Putamen (tissue), 1 donor: Measurements from ENCODE around the gene SH3RF1.
"Not testable (repeated sequence)": the region's sequence is repeated elsewhere in the genome, so short reads cannot be mapped to it uniquely, and the experiment has no call there.

Experiments
- DNase-seq: peaks from one replicate; pipeline ENCODE4 v3.0.0-alpha.2; 2016; ENCODE audit warnings: low spot score

Gene SH3RF1

DNA sequence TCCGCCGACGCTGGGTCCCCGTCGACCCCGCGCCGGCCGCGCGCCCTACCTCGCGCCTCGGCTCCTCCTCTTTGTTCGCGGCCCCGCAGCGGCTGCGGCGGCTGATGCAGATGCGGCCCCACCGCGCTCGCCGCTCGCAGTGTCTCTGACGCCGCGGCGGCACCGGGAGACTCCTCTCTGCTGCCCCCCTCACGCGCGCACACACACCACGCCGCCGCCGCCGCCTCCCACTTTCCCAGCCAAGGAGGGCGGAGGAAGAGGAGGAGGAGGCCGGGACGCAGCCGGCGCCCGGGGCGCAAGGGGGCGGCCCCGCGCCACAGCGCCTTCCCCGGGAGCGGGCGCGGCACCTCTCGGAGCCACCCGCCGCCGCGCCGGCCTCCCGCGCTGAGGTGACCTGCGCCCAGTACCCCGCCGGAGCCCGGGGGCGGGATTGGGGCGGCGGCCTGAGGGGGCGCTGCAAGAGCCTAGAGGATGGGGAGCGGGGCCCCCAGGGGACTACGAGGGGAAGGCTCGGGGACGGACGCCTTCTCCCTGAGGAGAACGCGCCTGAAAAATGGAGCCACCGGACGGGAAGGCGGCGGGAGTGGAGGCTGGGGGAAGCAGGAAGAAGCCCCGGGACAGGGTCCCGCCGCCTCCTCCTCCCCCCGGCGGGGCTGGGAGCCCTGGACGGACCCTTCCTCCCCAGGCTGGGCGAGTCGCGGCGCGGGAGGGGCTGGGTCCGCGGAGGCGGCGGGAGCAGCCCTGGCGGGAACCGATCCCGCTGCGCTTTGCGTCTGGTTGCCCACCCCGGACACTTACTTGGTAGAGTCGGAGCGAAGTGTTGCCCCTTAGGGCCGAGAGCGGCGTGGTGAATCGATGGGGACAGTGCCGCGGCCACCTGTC is at the start of gene SH3RF1:
Gene SH3RF1 (minus strand): TSS at position 147 of the 882 bp plus-strand sequence. CDS start 1,744 bp downstream, outside the sequence.
- peak; percentile 88 for DNase-seq

DNA sequence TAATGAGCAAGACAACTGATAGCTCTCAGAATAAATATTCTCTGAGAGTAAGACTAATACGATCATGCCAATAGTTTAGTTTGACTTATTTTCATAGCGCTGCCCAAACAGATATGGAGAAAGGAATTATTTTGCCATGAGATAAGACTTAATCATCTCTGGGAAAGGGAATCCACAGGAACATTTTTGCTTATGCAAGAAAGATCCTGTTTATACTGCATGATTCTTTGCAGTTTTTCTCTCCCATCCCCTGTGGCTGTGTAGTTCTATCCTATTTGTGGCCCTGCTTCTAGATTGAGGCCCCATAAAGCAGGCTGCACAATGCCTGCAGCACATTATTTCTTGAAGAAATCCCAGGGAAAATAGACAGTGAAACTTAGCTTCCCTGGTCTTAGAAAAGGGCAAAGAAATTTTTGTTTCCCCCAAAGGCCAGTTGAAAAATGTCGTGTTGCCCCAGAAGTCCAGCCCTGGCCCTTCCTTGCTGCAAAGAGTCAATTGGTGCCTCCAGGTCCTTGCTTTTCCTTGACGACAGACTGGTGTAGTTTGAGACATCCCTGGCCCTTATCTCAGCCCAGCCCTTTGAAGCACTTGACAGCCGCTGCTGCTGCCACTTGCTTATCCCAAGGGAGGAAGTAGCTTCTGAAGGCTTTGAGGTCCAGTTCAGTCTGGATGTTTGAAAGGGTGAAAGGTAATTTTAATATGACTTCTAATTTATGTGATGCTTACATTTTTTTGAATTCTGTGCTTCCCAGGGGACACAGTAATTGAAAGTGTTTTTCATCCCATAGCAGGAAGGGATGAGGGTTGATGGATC is 45.0 kb upstream of the SH3RF1 start:
- no peak for DNase-seq

DNA sequence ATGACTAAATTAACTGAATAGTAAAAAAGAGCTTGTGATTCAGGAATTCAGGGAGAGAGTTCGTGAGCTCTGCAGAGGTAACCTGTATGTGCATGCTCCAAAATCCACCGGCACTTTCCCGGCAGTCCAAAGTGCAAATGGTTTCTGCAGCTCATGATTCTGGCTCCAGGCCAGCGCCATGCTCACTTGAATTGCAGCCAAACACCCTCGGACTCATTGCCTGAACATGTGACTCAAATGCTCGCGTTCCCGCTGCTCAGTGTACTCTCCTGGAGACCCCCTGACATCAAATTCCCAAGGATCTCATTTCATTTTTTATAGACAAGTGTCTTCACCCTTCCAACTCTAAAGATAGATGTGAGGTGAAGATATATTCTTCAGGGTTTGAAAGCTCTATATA is 44.1 kb upstream of the SH3RF1 start:
- peak; percentile 34 for DNase-seq

DNA sequence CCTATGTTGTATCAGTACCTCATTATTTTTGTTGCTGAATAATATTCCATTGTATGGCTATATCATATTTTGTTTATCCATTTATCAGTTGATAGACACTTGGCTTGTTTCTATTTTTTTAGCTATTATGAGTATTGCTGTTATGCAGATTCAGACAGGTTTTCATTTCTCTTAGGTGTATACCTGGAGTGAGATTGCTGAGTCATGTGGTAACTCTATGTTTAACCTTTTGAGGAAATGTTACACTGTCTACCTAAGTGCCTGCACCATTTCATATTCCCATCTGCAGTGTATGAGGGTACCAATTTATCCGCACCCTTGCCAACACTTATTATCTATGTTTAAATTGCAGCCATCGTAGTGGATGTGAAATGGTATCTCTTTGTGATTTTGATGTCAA is 43.0 kb upstream of the SH3RF1 start:
- DNase-seq = no peak

DNA sequence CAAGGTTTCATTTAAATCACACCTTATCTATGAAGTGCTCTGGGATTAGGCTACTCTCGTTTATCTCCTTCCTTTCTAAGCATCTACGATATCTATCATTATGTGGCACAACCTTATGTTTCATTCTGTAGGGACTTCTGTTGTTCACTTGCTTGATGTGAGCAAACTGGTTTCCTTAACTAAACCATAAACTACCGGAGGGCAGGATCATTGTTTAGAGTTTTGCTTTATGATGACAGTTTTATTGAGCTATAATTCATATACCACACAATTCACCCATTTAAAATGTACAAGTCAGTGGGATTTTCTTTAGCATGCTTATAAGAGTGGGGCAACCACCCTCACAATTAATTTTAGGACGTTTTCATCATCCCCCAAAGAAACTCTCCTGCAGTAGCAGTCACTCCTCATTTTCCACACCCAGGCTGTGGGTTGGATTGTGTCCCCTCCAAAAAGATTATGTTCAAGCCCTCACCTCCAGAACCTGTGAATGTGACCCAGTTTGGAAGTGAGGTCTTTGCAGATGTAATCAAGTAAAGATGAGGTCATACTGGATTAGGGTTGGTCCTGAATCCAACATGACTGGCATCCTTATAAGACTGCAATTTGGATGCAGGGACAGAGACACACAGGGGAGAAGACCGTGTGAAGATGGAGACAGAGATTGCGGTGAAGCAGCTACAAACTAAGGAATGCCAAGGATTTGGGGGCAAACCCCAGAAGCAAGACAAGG is 42.1 kb upstream of the SH3RF1 start:
- DNase-seq = no peak

DNA sequence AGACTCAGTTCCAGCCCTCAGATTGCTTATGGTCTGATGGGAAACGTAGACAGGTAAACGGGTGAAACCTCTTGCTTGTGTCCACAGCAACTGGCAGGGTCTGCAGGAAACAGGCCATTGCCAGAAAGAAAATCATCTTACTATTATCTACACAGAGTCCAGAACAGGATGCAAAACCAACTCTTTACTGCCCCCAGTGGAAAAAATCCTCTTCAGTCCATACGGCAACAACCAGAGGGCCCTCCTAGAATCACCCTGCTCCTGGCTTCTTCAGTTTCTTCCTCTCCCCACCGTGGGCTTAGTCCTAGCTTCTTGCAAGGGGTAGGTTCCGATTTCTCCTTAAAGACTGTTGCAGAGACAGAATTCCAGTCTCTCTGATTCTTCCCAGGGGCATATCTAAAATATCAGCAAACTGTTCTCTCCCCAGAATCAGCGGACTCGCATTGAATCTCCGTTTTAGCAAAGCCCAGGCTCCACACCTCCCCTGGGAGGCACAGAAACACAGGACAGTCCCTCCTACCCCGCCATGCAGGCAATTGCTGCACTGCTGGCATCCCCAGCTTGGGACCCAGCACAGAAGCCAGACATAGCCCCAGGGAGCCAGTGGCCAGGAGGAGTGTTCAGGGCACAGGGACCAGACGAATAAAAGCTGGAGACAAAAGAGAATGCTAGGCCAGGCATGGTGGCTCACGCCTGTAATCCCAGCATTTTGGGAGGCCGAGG is 41.0 kb upstream of the SH3RF1 start:
- DNase-seq = no peak

DNA sequence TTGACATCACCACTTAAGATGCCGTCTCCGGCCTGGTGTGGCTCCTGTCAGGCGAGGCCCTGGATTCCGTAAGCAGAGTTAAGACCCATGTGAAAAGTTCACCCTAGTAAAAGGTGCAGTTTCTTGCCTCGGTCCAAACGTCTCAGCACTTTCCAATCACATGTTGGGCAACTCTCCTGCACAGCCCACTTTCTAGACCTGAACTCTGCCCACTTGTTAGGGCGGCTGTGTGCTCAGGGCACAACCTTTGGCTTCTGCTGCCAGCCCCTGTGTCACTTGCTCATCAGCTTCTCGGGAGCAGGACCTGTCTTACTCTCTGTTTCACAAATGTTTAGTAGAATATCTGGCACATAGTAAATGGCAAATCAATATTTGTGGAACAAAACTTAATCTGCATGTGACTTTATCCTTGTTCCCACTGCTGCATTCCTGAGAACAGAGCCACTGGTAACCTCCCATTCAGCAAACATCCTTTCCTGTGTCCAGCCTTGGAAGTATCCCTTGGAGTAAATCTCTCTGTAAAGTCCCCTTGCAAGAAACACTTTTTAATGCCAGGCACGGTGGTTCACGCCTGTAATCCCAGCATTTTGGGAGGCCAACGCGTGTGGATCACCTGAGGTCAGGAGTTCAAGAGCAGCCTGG is 38.7 kb upstream of the SH3RF1 start:
- no peak for DNase-seq

DNA sequence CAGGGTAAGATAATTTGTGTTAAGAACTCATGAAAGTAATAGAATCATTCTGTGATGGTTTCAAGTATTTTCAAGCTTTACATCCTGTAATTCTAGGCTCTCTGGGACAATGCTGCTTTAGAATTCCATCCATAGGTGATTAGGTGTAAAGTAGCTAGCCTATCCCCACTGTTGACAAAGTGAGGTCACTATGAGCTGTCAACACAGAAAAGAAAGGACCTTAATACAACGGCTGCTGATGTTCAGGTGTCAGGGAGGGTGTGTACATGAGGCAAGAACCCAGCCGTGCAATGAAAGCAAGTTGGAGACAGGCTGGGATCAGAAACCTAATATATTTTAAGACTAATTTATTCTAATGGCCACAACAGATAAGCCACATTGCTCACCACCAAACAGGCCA is 36.8 kb upstream of the SH3RF1 start:
- DNase-seq = no peak

DNA sequence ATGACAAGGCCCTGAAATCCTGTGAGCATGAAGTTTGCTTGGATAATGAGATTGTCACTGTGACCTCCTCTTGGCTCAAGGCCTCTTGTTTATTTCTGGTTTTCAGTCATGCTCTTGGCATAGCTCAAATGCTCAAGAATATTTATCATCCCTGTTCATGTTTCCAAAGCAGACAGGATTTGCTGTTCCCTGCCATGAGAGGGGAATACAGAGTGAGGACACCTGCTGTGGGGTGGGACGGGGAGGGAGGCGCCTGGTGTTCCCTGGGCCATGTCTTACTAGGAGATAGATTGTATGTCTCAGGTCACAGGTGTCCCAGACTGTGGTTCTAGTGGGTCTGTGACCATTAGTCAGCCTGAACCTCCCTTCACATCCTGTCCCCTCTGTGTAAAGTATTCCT is 34.9 kb upstream of the SH3RF1 start:
- DNase-seq = no peak

DNA sequence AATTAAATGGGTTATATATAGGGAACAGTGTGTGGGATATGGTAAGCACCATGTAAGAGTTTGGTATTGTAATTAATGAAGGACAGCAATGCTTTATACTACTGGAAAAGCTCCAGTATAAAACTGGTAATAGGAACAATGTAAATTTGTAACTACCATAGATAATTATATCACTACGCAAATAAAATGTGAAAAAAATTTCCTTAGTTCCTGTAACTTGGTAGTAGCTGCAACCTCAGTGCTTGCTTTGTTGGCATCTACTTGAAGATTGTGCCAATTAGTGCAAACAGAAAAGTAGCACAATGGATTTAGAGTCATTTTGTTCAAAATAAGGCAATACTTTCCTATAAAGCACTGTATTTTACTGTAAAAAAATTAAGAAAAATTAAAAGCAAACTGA is 34.4 kb upstream of the SH3RF1 start:
- DNase-seq = no peak

DNA sequence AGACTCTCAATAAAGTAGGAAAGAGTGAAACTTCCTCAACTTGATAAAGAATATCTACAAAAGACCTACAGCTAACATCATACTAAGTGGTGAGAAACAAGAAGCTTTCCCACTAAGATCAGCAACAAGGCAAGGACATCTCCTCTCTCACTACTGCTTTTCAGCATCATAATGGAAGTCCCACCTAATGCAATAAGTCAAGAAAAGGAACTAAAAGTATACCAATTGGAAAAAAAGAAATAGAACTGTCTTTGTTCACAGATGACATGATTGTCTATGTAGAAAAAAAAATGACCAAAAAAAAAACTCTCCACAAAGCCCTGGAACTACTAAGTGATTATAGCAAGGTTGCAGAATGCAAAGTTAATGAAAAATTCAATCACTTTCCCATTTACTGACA is 25.1 kb upstream of the SH3RF1 start:
- no peak for DNase-seq

DNA sequence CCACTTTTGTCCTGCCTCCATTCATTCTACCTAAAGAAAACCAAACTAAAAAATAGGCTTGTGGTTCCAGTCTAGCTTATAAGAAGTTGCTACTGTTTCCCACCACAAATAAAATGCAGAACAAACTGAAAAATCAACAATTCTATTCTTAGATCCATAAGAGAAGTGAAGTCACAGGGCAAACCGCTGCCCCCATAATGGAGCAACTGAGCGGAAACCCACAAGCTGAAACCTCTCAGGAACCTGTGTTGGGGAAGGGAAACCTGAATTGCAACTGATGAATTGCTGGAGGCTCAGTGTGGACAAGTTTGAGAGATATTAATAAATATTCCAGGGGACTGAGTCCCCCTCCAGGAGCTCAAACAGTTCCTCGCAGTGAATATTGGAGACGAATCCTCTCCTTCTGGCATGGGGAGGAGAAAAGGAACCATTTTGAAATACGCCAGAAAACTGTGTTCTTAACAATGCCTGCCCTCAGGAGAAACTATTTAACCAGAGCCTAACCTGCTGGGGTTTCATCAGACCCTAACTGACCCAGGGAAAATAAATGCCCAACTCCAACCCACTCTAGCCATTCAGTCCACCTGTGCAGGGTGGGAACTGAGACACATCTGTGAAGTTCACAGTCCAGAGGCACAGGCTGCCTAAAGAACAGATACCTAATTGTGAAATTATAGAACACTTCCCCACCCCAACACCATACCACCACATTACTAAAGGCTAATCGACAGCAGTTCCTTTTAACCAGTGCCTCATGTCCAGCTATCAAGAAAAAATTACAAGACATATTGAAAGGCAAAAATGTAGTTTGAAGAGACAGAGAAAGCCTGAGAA is 22.8 kb upstream of the SH3RF1 start:
- DNase-seq = no peak

DNA sequence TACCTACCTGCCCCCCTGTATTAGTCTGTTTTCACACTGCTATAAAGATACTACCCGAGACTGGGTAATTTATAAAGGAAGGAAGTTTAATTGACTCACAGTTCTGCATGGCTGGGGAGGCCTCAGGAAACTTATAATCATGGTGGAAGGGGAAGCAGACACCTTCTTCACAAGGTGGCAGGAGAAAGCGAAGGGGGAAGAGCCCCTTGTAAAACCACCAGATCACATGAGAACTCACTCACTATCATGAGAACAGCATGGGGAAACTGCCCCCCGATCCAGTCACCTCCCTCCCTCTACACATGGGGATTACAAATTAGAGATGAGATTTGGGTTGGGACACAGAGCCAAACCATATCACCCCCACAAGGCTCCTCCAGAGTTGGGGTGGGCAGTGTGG is 17.2 kb upstream of the SH3RF1 start:
- DNase-seq = not testable (repeated sequence)

DNA sequence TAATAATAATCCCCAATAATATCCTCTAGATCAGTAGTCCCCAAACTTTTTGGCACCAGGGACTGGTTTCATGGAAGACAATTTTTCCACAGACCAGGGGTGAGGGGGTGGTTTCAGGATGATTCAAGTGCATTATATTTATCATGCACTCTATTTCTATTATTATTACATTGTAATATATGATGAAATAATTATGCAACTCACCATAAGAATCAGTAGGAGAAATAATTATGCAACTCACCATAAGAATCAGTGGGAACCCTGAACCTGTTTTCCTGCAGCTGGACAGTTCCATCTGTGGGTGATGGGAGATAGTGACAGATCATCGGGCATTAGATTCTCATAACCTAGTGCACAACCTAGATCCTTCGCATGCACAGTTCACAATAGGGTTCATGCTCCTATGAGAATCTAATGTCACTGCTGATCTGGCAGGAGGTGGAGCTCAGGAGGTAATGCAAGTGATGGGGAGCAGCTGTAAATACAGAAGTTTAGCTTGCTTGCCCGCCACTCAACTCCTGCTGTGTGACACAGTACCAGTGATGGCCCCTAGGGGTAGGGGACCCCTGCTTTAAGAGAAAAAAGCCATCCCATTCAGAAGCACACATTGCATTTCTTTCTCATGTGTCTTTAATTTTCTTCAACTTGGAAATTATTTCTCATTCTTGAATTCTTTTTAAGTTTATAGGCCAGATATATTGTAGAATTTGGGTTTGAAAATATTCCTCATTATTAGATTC is 16.0 kb upstream of the SH3RF1 start:
- no peak for DNase-seq

DNA sequence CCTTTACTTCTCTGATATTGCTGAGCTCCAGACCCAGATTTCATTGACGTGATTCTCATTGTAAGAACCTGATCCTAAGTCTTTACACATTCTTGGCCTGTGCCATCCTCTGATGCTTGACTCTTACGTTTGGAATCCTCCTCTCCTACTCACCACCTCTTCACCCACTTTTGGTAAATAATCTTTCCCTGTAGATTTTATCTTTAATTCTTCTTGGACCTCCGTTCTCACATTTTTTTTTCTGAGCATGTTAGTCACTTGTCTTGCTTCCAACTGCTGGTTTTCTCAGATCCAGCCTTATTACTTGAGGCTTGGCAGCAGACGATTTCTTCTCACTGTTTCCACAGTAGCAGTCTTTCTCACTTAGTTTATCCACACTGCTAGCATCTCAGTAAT is 12.4 kb upstream of the SH3RF1 start:
- no peak for DNase-seq

DNA sequence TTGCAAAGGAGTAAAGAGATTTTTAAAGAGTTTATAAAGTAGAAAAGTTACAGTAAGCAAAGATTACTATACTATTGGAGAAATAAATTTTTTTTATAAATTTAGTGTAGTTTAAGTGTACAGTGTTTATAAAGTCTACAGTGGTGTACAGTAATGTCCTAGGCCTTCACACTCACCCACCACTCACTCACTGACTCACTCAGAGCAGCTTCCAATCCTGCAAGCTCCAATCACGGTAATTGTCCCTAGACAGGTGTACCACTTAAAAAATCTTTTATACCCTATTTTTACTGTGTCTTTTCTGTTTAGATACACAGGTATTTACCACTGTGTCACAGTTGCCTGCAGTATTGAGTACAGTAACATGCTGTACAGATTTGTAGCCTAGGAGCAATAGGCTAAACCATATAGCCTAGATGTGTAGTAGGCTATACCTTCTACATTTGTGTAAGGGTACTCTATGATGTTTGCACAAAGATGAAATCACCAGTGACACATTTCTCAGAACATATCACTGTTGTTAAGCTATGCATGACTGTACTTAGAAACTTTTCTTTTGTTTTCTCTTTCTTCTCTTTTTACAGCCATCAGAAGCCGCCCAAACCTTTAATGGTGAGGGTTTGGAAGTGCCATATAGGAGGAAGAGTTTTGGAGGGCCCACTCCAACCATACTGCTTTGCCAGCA is 11.8 kb upstream of the SH3RF1 start:
- no peak for DNase-seq

DNA sequence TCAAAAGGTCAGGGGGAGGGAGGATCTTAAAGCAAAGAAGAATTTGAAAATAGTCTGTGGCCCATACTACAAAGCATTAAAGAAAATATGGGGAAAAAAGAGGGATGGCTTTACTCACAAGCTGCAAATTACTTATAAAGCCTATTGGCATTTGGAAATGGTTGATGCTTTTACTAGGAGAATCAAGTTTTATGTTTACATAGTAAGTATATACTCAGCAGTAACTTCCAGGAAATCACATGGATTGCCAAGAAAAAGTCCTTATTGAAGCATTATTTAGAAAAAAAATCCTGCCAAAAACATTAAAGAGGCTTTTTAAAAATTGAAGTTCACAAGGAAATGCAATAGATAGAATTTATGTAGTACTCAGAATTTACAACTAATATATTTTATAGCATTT is 8.4 kb upstream of the SH3RF1 start:
- DNase-seq = no peak

DNA sequence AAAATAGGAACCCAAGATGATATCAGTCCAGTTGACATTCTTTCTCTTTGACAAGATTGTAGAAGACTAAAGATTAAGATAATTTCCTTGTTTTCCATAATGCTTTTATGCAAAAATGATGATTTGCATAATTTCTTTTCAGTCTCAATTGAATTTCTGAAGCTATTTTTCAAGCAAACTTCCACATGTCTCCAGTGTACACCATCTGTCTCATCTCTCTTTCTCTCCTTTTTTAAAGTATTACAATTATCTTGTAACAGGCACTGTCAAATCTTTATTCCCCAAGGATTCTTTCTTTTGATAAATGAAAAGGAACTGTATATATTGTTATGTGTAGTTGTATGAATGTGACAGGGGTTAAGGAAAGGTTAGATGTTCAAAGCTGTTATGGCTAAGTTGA is 7.9 kb upstream of the SH3RF1 start:
- no peak for DNase-seq

DNA sequence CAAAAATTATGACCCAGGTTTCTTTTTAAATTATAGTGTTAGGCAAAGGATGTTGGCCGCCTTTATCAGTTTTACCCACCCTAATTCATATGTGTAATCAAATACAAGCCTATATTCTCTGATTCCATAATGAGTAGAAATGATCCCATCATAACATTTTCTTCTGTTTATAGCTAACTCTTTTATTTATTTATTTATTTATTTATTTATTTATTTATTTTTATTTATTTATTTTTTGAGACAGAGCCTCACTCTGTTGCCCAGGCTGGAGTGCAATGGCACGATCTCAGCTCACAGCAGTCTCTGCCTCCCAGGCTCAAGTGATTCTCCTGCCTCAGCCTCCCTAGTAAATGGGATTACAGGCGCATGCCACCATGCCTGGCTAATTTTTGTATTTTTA is 7.1 kb upstream of the SH3RF1 start:
- DNase-seq = not testable (repeated sequence)
